SK-N-SH treated with all-trans-retinoic acid at 6 μM for 48 hours (cell line): Measurements from ENCODE around the gene DGKG.

Source experiments
- ATAC-seq: fragments of 200-7000 bp; cut with Tn5 transposase; 3 replicates; pipeline ENCODE4 v1.9.1; 2020; ENCODE audit warnings: mild to moderate bottlenecking, moderate library complexity
- ARNTL ChIP-seq: fragments of 450-650 bp; formaldehyde crosslinking; IDR thresholded peaks from 2 replicates; pipeline ENCODE4 v1.5.0; 2020; ENCODE audit warnings: low read depth, mild to moderate bottlenecking, moderate library complexity, borderline replicate concordance
- BACH2 ChIP-seq: fragments of 250-450 bp; sonication (Bioruptor Pico); IDR thresholded peaks from 2 replicates; pipeline ENCODE4 v1.9.0; 2021; ENCODE audit warnings: mild to moderate bottlenecking, borderline replicate concordance
- CREB5 ChIP-seq: fragments of 250-450 bp; sonication (Bioruptor Pico); IDR thresholded peaks from 2 replicates; pipeline ENCODE4 v1.5.1; 2020; ENCODE audit warnings: low read depth, mild to moderate bottlenecking, moderate library complexity
- CSDC2 ChIP-seq: fragments of 250-450 bp; sonication (Bioruptor Pico); IDR thresholded peaks from 2 replicates; pipeline ENCODE4 v1.5.0; 2020; ENCODE audit warnings: mild to moderate bottlenecking, moderate library complexity
- CSRNP3 ChIP-seq: fragments of 250-450 bp; sonication (Bioruptor Pico); IDR thresholded peaks from 2 replicates; pipeline ENCODE4 v1.5.1; 2021; ENCODE audit warnings: mild to moderate bottlenecking, moderate library complexity
- ISL1 ChIP-seq: fragments of 250-450 bp; sonication (Bioruptor Pico); IDR thresholded peaks from 2 replicates; pipeline ENCODE4 v2.1.2; 2022; ENCODE audit warnings: mild to moderate bottlenecking, moderate library complexity
- OSR1 ChIP-seq: fragments of 250-450 bp; sonication (Bioruptor Pico); IDR thresholded peaks from 2 replicates; pipeline ENCODE4 v1.8.0; 2022; ENCODE audit warnings: moderate library complexity, mild to moderate bottlenecking, inconsistent platforms
- PATZ1 ChIP-seq: fragments of 250-450 bp; sonication (Bioruptor Pico); IDR thresholded peaks from 2 replicates; pipeline ENCODE4 v1.8.0; 2020; ENCODE audit warnings: mild to moderate bottlenecking, moderate library complexity, borderline replicate concordance
- POU6F1 ChIP-seq: fragments of 250-450 bp; sonication (Bioruptor Pico); IDR thresholded peaks from 2 replicates; pipeline ENCODE4 v1.8.0; 2021; ENCODE audit warnings: low read depth, mild to moderate bottlenecking, moderate library complexity, borderline replicate concordance
- PPARA ChIP-seq: fragments of 250-450 bp; sonication (Bioruptor Pico); IDR thresholded peaks from 2 replicates; pipeline ENCODE4 v1.5.0; 2020; ENCODE audit warnings: mild to moderate bottlenecking, borderline replicate concordance
- RARB ChIP-seq: fragments of 250-450 bp; sonication (Bioruptor Pico); IDR thresholded peaks from 2 replicates; pipeline ENCODE4 v1.8.0; 2021; ENCODE audit warnings: mild to moderate bottlenecking, moderate library complexity
- TCF4 ChIP-seq: fragments of 250-450 bp; sonication (Bioruptor Pico); IDR thresholded peaks from 2 replicates; pipeline ENCODE4 v1.8.0; 2021; ENCODE audit warnings: mild to moderate bottlenecking, moderate library complexity, borderline replicate concordance
- TOX ChIP-seq: fragments of 250-450 bp; sonication (Bioruptor Pico); IDR thresholded peaks from 2 replicates; pipeline ENCODE4 v1.8.0; 2021; ENCODE audit warnings: mild to moderate bottlenecking, moderate library complexity, borderline replicate concordance
- TSHZ2 ChIP-seq: fragments of 250-450 bp; sonication (Bioruptor Pico); IDR thresholded peaks from 2 replicates; pipeline ENCODE4 v1.5.0; 2020; ENCODE audit warnings: mild to moderate bottlenecking, moderate library complexity
- ZC3H10 ChIP-seq: fragments of 250-450 bp; sonication (Bioruptor Pico); IDR thresholded peaks from 2 replicates; pipeline ENCODE4 v1.5.1; 2021; ENCODE audit warnings: mild to moderate bottlenecking, moderate library complexity
- ZFP3 ChIP-seq: fragments of 250-450 bp; sonication (Bioruptor Pico); IDR thresholded peaks from 2 replicates; pipeline ENCODE4 v1.5.0; 2020; ENCODE audit warnings: mild to moderate bottlenecking, moderate library complexity
- ZNF565 ChIP-seq: fragments of 450-650 bp; formaldehyde crosslinking; conservative IDR thresholded peaks from 2 replicates; pipeline ENCODE4 v1.5.0; 2020; ENCODE audit warnings: low read depth, mild to moderate bottlenecking, moderate library complexity
- ZNF70 ChIP-seq: fragments of 450-650 bp; formaldehyde crosslinking; IDR thresholded peaks from 2 replicates; pipeline ENCODE4 v1.5.0; 2020; ENCODE audit warnings: mild to moderate bottlenecking, moderate library complexity
- ZNF8 ChIP-seq: fragments of 450-650 bp; formaldehyde crosslinking; IDR thresholded peaks from 2 replicates; pipeline ENCODE4 v1.5.0; 2020; ENCODE audit warnings: mild to moderate bottlenecking, moderate library complexity

The DGKG gene

GRCh38 chr3:186168976-186169375 is 193.1 kb downstream of the DGKG start:
- no peak for ATAC-seq
- TF ChIP-seq ZFP3 (CRISPR knock-in tag) (no peak), BACH2 (CRISPR knock-in tag) (no peak), RARB (CRISPR knock-in tag) (no peak)

- no peak for TF ChIP-seq PATZ1 (CRISPR knock-in tag)
- no peak for TF ChIP-seq CSRNP3 (CRISPR knock-in tag)
- TF ChIP-seq ISL1 (CRISPR knock-in tag) = no peak
- no peak for TF ChIP-seq ARNTL (CRISPR knock-in tag)
- no peak for TF ChIP-seq CREB5 (CRISPR knock-in tag)
- no peak for TF ChIP-seq POU6F1
- TF ChIP-seq TCF4 (CRISPR knock-in tag) = no peak
- no peak for TF ChIP-seq ZNF8 (CRISPR knock-in tag)
- TF ChIP-seq TSHZ2 = no peak
- no peak for TF ChIP-seq OSR1 (CRISPR knock-in tag)
- no peak for TF ChIP-seq CSDC2
- TF ChIP-seq BACH2 (CRISPR knock-in tag) = no peak
- no peak for TF ChIP-seq ZNF70 (CRISPR knock-in tag)
- no peak for TF ChIP-seq ZNF565
- TF ChIP-seq, all 23 proteins: peak for 0
- ATAC-seq = no peak
Measured at GRCh38 chr3:186167646-186168395, 194.2 kb downstream of the DGKG start.

- no peak for ATAC-seq
- TF ChIP-seq RARB (CRISPR knock-in tag) (no peak), ZNF565 (no peak), PPARA (CRISPR knock-in tag) (no peak), ARNTL (CRISPR knock-in tag) (no peak), TCF4 (CRISPR knock-in tag) (no peak), TOX (CRISPR knock-in tag) (no peak), ZC3H10 (no peak), CSRNP3 (CRISPR knock-in tag) (no peak), PATZ1 (CRISPR knock-in tag) (no peak), TSHZ2 (no peak), ZNF70 (CRISPR knock-in tag) (no peak)
Measured at GRCh38 chr3:186166491-186167288, 195.3 kb downstream of the DGKG start.
